Measurements from ENCODE around the gene DENND2C. TPM values are rescaled to one million over a fixed set of nuclear protein-coding genes. Genes with fewer than 3 reads are reported as not detected.

Gene DENND2C
- total and polyA plus RNA-seq, 2 of the 13 experiments (the other 11 are each of a cell fraction or from before 2014, with no cell fraction given), result 0.08 to 0.33 TPM

DNA sequence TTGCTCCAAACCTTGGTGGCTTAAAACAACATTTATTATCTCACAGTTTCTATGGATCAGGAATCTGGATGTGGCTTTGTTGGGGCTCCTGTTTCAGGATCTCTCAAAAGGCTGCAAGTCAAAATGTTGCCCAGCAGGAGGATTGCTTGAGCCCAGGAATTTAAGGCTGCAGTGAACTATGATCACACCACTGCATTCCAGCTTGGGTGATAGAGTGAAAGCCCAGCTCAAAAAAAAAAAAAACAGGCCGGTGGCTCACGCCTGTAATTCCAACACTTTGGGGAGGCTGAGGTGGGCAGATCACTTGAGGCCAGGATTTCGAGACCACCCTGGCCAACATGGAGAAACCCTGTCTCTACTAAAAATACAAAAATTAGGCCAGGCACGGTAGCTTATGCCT, 118.4 kb downstream of the DENND2C start (continued):
- TF ChIP-seq FOXC1 (CRISPR knock-in tag; IDR thresholded peaks at IDR 0.05; ENCODE audit: borderline replicate concordance) (no peak), MAFK (conservative IDR thresholded peaks at IDR 0.05 in 1 of 2, IDR thresholded peaks at IDR 0.05 in 1 of 2; ENCODE audit: low read length in 2 of 2) (no peak), ZKSCAN5 (CRISPR knock-in tag; IDR thresholded peaks at IDR 0.05) (no peak), JARID2 (CRISPR knock-in tag; IDR thresholded peaks at IDR 0.05; ENCODE audit: insufficient replicate concordance) (no peak), ZNF24 (IDR thresholded peaks at IDR 0.05) (no peak), PHF21A (CRISPR knock-in tag; IDR thresholded peaks at IDR 0.05) (peak; percentile 25; the same call in 1 of the 2 replicates), TAF15 (IDR thresholded peaks at IDR 0.05; ENCODE audit: low read depth, low read length, poor library complexity, severe bottlenecking) (no peak), KDM5B (CRISPR knock-in tag; IDR thresholded peaks at IDR 0.05; ENCODE audit: borderline replicate concordance) (no peak), HNRNPLL (IDR thresholded peaks at IDR 0.05; ENCODE audit: low read depth, low read length, poor library complexity, severe bottlenecking) (no peak), KAT7 (CRISPR knock-in tag; IDR thresholded peaks at IDR 0.05; ENCODE audit: borderline replicate concordance) (no peak), SIX4 (CRISPR knock-in tag; IDR thresholded peaks at IDR 0.05) (no peak), RBM39 (IDR thresholded peaks at IDR 0.05; ENCODE audit: low read depth, low read length, poor library complexity, severe bottlenecking) (no peak), SNAI1 (CRISPR knock-in tag; IDR thresholded peaks at IDR 0.05; ENCODE audit: borderline replicate concordance) (no peak), ZNF362 (CRISPR knock-in tag; IDR thresholded peaks at IDR 0.05; ENCODE audit: borderline replicate concordance) (peak; percentile 94), RFX5 (IDR thresholded peaks at IDR 0.05; ENCODE audit: low read depth, low read length) (no peak), CSRNP2 (CRISPR knock-in tag; conservative IDR thresholded peaks at IDR 0.05; ENCODE audit: low read depth) (no peak), SNRNP70 (IDR thresholded peaks at IDR 0.05; ENCODE audit: low read depth, low read length) (no peak), NCOR1 (IDR thresholded peaks at IDR 0.05; ENCODE audit: borderline replicate concordance, low read length) (no peak), ATAD3A (CRISPR knock-in tag; IDR thresholded peaks at IDR 0.05) (no peak), ZNF7 (CRISPR knock-in tag; IDR thresholded peaks at IDR 0.05) (0 out of 2 replicates have a peak, but pooled peaks have one; percentile 55)
- TF ChIP-seq, protein P1, sequence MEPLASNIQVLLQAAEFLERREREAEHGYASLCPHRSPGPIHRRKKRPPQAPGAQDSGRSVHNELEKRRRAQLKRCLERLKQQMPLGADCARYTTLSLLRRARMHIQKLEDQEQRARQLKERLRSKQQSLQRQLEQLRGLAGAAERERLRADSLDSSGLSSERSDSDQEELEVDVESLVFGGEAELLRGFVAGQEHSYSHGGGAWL (CRISPR knock-in tag; IDR thresholded peaks at IDR 0.05), result no peak
- TF ChIP-seq, protein P2, sequence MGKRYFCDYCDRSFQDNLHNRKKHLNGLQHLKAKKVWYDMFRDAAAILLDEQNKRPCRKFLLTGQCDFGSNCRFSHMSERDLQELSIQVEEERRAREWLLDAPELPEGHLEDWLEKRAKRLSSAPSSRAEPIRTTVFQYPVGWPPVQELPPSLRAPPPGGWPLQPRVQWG (CRISPR knock-in tag; IDR thresholded peaks at IDR 0.05; ENCODE audit: borderline replicate concordance, low read depth), result no peak
- TF ChIP-seq, protein P3, sequence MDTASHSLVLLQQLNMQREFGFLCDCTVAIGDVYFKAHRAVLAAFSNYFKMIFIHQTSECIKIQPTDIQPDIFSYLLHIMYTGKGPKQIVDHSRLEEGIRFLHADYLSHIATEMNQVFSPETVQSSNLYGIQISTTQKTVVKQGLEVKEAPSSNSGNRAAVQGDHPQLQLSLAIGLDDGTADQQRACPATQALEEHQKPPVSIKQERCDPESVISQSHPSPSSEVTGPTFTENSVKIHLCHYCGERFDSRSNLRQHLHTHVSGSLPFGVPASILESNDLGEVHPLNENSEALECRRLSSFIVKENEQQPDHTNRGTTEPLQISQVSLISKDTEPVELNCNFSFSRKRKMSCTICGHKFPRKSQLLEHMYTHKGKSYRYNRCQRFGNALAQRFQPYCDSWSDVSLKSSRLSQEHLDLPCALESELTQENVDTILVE (CRISPR knock-in tag; IDR thresholded peaks at IDR 0.05), result no peak
